Measurements from ENCODE around the gene FOXP4. TPM values are rescaled to one million over a fixed set of nuclear protein-coding genes. Genes with fewer than 3 reads are reported as not detected.

FOXP4 gene
- total and polyA plus RNA-seq, 2 of the 13 experiments (the other 11 are each of a cell fraction or from before 2014, with no cell fraction given) = 11.0 to 12.4 TPM

- TF ChIP-seq PAXIP1 (CRISPR knock-in tag; conservative IDR thresholded peaks at IDR 0.05) (peak; percentile 90), RELA (CRISPR knock-in tag; IDR thresholded peaks at IDR 0.05) (0 out of 2 replicates have a peak, but pooled peaks have one; percentile 68), ZKSCAN5 (CRISPR knock-in tag; IDR thresholded peaks at IDR 0.05) (no peak), ZNF18 (CRISPR knock-in tag; IDR thresholded peaks at IDR 0.05; ENCODE audit: insufficient replicate concordance) (no peak), PAF1 (CRISPR knock-in tag; IDR thresholded peaks at IDR 0.05) (no peak; the same call in 1 of the 2 replicates), LRRFIP1 (CRISPR knock-in tag; conservative IDR thresholded peaks at IDR 0.05) (no peak), UBTF (CRISPR knock-in tag; IDR thresholded peaks at IDR 0.05) (peak; percentile 64; the same call in 1 of the 2 replicates), KLF16 (CRISPR knock-in tag; IDR thresholded peaks at IDR 0.05) (peak in 1 of 2 experiments; percentile 84; a peak in 2 of 4 replicates), TBL1XR1 (IDR thresholded peaks at IDR 0.05; ENCODE audit: borderline replicate concordance, low read length, partially characterized antibody) (peak; percentile 73), MAX (IDR thresholded peaks at IDR 0.05) (peak; percentile 38), IRF9 (CRISPR knock-in tag; IDR thresholded peaks at IDR 0.05; ENCODE audit: borderline replicate concordance) (no peak; the same call in 1 of the 2 replicates), ZNF124 (CRISPR knock-in tag; IDR thresholded peaks at IDR 0.05) (peak; percentile 37; the same call in 1 of the 2 replicates), ZNF850 (CRISPR knock-in tag; conservative IDR thresholded peaks at IDR 0.05) (no peak)
Observed at GRCh38 chr6:41578217-41579087, 32.3 kb downstream of the FOXP4 start (continued).

Measured in HepG2 (cell line).